HG02759 (cell line): ENCODE results near the gene SLC9A2.

ENCODE experiments used
- ATAC-seq: cut with Tn5 transposase; IDR thresholded peaks from one replicate; pipeline ENCODE4 v1.9.1; 2021; ENCODE audit warnings: mild to moderate bottlenecking, moderate library complexity; ENCODE audit not compliant: unreplicated experiment

Gene SLC9A2

DNA sequence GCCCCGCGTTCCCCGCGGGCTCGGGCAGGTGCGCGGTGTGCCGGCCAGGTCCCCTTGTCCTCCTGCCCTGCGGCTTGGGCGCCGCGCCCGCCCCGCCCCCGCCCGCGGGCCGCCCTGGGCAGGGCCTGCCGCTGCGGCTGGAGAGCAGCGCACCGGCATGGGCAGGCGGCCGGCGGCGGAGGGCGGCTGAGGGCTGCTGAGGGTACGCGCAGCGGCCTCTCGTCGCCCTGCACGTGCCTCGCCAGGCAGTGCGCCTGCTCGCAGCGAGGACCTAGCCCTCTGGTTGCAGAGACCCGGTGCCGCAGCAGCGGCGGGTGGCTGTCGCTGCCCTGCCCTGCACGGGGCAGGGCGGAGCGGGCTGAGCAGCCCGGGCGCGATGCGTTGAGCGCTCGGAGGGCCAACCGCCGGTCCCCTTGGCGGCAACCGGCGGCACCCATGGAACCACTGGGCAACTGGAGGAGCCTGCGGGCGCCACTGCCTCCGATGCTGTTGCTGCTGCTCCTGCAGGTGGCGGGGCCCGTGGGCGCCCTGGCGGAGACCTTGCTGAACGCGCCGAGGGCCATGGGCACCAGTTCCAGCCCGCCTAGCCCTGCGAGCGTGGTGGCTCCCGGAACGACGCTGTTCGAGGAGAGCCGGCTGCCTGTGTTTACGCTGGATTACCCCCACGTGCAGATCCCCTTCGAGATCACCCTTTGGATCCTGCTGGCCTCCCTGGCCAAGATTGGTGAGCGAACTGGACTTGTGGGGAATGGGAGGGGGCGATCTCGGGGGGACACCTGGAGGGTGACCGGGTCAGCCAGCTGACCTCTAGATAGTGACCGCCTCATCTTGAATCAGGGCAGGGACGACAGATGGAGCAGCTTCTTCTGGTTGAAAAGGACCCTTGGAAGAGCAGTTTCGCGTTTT is at the start of gene SLC9A2:
Gene SLC9A2 (plus strand): TSS at position 140 of the 906 bp plus-strand sequence. CDS start 296 bp downstream, at position 436.
- no peak for ATAC-seq

GRCh38 chr2:102575888-102576287 is 43.5 kb upstream of the SLC9A2 start:
- no peak for ATAC-seq

- ATAC-seq, result no peak
Observed at GRCh38 chr2:102578376-102578775, 41.0 kb upstream of the SLC9A2 start.

DNA sequence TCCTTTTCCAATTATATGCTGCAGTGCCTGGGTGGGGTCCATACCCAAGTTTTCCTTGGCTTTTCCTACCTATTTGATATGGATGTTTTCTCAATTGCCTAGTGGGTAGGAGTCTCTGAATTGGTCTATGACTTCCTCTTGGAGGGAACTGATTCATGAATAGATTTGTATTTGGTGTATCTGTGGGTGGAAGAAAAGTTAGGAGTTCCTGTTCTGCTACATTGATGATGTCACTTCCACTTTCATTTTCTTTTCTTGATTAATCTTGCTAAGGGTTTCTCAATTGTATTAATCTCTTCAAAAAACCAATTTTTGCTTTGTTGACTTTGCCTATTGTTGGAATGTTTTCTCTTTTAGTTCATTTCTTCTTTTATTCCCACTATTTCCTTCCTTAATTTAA is 37.4 kb upstream of the SLC9A2 start:
- no peak for ATAC-seq

DNA sequence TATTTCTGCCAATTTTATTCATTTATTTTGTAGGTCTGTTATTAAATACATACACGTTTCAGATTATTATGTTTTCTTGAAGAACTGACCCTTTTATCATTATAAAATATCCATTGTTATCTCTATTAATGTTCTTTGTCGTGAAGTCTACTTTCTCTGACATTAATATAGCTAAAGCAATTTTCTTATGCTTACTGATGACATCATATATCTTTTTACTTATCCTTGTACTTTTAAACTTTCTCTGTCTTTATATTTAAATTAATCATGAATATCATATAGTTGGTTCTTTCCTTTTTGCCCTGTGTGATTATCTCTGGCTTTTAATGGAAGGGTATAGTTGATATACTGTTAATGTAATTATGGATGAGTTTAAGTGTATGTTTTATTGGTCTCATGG is 36.5 kb upstream of the SLC9A2 start:
- no peak for ATAC-seq

DNA sequence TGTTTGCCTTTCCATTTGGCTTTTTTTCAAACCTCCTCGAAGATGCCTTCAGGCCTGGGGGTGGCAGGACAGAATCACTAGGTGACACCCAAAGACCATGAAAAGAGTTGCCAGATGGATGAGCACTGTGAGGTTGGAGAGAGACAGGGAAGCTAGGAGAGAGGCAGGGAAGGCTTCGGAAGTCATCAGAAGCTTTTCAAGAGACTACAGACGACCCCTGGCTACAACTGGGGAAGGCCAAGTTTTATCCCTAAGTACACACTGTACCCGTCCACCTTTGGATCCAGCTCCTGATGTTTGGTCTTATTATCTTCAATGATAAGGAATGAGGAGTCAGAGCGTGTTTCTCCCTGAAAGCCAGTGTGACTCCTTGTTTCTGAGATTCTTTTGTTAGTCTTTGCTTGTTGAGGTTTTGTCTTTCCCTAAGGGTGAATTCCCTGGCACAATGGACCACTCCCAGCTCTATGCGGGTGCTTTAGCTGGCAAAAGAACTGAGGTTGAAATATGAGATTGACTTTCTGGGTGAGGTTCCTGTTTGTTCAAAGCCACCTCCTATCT is 33.4 kb upstream of the SLC9A2 start:
- no peak for ATAC-seq

DNA sequence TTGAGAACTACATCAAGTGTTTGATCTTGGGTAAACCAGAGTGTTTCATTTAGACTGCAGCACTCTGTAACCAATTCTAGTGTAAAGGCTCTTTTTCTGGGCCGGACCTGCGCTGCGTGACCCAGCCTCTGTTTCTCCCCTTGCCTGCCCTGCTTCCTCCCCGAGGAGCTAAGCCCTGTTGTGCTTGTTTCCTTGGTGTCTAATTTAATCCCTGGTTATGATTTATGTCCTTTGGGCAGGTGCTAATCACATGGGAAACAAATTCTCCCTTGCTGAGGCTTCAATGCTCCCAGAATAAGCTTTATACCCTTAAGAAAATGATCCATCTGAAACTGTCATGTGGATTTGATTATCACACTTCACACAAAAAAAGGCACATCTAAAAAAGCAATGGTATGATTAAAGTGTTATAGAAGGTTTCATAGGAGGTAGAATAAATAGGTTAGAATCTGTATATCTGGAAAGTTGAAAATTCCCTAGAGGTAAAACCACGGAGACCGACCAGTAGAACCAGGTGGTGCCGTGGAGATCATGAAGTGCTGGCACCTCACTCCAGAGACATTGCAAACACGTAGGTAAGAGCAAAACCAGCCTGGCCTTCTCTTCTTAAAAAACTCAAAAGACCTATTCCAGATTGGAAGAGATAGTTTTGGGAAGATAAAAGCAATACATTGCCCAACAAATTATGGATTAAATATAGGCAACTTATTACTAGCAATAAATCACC is 31.0 kb upstream of the SLC9A2 start:
- ATAC-seq, result no peak

DNA sequence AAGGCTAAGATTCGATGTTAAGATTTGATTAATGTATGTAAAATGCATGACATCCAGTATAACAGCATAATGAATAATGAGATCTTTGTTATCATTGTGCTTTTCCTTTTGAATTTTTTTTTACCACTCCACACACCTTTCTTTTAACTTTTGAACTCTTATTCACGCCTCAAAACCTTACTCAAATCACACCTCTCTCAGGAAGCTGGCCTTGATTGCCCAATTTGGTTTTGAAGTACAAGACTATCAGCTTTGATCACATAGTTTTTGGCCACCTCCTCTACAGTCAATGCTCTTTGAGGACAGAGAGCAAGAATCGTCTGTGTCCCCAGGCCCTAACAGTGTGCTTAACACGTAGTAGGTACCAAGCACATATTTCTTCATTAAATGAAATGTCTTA is 29.9 kb upstream of the SLC9A2 start:
- ATAC-seq, result no peak

DNA sequence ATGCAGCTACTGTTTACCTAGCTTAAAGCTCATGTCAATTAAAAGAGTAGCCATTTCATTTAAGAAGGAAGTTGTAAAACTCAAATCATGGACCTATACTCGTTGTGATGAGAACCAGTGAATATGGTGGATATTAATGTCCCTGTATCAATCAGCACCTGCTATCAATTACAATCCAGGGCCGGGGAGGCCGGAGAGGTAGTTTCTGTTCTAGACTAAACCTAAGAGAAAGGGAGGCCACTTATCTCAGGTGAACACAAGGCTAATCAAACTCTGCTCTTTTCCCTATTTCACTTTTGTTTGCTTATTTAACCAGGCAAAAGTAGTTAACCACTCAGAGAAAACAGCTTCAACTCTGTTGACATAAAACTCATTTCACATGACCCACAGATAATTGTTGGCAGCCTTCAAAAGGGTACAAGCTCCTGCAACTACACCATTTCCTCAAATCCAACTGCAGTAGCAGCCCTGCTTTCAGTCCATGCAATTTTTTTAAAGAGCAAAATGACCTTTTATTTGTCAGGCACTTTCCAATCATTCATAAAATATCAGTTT is 27.8 kb upstream of the SLC9A2 start:
- no peak for ATAC-seq

DNA sequence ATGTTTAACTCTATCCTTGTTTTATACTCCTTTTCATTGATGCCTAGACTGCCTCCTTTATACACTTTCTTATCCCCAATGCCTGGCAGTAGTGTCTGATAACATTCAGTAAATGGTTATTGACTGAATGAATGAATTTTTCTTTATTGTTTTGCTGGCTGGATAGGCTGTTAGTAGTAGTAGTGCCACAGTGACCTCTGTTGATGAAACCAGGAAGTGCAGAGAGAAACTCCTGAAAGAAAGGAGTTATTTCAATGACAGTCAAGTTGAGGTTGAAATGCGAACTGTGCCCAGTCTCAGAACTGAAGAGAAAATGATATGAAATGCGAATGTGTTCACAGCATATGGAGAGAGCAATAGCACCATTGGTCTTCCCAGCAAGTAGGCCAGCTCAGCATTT is 26.8 kb upstream of the SLC9A2 start:
- ATAC-seq, result no peak

DNA sequence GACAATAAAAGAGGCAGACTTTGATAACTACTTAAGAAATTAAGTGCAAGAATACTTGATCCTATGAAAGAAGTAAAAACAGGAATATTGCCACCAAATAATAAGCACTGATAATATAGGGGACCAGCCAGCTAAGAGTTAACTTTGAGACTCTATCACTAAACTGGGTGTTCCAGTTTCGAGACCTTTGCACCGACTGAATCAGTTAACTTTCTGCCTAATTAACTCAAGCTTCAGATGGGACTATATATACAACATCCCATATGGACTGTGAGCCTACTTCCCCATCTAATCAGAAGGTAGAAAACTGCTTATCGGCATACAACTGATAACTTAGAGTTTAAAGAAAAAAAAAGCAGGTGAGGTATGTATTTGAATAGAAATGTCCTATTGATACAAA is 25.8 kb upstream of the SLC9A2 start:
- ATAC-seq, result no peak

- no peak for ATAC-seq
Observed at GRCh38 chr2:102594445-102595016, 24.8 kb upstream of the SLC9A2 start.

GRCh38 chr2:102597788-102598187 is 21.6 kb upstream of the SLC9A2 start:
- no peak for ATAC-seq

DNA sequence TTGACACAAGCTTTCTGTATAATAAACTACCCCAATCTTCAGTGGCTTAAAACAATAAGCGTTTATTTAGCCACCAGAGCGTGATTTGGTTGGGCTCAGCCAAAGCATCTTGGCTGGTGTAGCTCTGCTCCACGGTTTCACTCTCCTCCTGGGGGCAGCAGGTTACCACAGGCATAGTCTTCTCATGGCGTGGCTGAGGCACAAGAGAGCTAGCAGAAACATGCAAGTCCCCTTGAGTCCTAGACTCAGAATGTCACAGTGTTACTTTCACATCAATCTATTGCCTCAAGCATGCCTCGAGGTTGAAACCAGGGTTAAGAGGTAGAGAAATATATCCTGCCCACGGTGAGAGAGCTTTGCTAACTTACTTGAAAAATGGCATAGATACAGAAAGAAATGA is 19.9 kb upstream of the SLC9A2 start:
- ATAC-seq, result no peak

- ATAC-seq, result no peak
Observed at GRCh38 chr2:102601730-102602129, 17.6 kb upstream of the SLC9A2 start.

DNA sequence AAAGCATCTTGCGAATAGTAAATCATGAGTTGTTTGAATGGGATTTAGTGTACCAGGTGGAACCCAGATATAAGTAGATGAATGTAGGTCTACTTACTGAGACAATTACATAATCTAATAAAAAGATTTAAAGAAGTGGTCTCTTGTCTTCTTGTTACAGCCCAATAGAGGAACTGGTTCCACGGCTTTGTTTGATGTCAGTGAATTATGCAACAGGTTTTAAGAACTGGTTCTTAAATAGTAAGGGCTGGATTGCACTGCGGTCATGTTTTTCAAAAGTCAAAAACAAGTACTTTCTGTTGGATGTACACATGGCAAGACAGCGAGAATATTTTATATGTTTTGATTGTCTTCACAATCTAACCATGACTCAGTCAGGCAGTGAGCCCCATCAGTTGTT is 15.4 kb upstream of the SLC9A2 start:
- ATAC-seq, result no peak

DNA sequence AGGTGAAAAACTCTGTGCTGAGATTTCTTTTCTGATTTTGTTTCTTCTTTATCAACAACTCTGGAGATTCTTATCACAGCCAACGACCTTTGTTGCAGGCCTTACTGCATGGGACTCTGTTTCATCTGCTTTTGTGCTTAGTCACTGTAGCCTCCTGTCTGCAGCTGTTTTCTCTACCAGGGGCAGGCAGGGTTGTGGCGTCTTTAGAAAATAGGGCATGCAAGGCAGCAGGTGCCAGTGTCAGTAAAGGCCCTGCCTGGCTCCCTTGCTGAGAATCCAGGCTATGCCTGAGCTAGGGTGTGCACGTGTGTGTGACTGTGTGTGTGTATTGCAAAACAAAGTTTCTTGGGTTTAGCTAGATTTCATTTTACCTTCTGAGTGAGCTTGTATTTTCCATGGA is 14.6 kb upstream of the SLC9A2 start:
- no peak for ATAC-seq

GRCh38 chr2:102606353-102606752 is 13.0 kb upstream of the SLC9A2 start:
- ATAC-seq, result no peak

- peak; percentile 88 for ATAC-seq
Observed at GRCh38 chr2:102615620-102616436, 3.5 kb upstream of the SLC9A2 start.
